GM12873 (cell line): ENCODE data around the gene UQCR10.

Experiments
- CTCF ChIP-seq: IDR thresholded peaks from 2 replicates; pipeline ENCODE4 v1.5.1; 2012; ENCODE audit warnings: low read depth, mild to moderate bottlenecking, moderate library complexity, low read length, control low read depth; ENCODE audit not compliant: insufficient read depth; ENCODE audit errors: missing control alignments

Gene UQCR10

GRCh38 chr22:29813563-29813962, 46.4 kb downstream of the UQCR10 start:
- TF ChIP-seq CTCF, result no peak

- no peak for TF ChIP-seq CTCF
Measured at GRCh38 chr22:29814003-29814402, 46.8 kb downstream of the UQCR10 start.

GRCh38 chr22:29815580-29815979, 48.4 kb downstream of the UQCR10 start:
- TF ChIP-seq CTCF, result no peak

GRCh38 chr22:29816128-29816527, 49.0 kb downstream of the UQCR10 start:
- no peak for TF ChIP-seq CTCF

- TF ChIP-seq CTCF, result no peak
Measured at GRCh38 chr22:29816539-29816938, 49.4 kb downstream of the UQCR10 start.

GRCh38 chr22:29816980-29817379, 49.8 kb downstream of the UQCR10 start:
- TF ChIP-seq CTCF, result no peak

- TF ChIP-seq CTCF, result no peak
Measured at GRCh38 chr22:29817724-29818123, 50.6 kb downstream of the UQCR10 start.
